K562 (cell line): ENCODE measurements around the gene ADCY1. TPM values are rescaled to one million over a fixed set of nuclear protein-coding genes. Genes with fewer than 3 reads are reported as not detected.

Experiments used
- ATAC-seq: fragments of 200-7000 bp; cut with Tn5 transposase; 3 replicates; pipeline ENCODE4 v1.9.1; 2020; ENCODE audit warnings: moderate library complexity
- BruUV-seq: library from RNA; stranded (reverse); fragments of 400-500 nt; replicated peaks from 2 replicates; lab custom pipeline; 2021; lab: Mats Ljungman, UMichigan
- CTCF ChIA-PET: fragments of 300-600 bp; formaldehyde crosslinking; extraction: SDS; loops from one replicate; lab custom pipeline; 2021; ENCODE audit warnings: low intra/inter-chr PET ratio; lab: Yijun Ruan, JAX
- POLR2A ChIA-PET: fragments of 300-600, 350-650 bp; sonication (Branson Sonifier 250); formaldehyde crosslinking; extraction: SDS; loops from one replicate; lab custom pipeline; 2021; ENCODE audit warnings: antibody characterized with exemption, inconsistent platforms; lab: Yijun Ruan, JAX
- DNase-seq, 4 experiments: peaks; one replicate each; pipeline versions ENCODE4 v3.0.0 to v3.0.0-alpha.2; 2011 to 2018; ENCODE audit warnings: low spot score in 3 of 4, mixed read lengths in 3 of 4; ENCODE audit errors: extremely low read depth in 1 of 4
- FAIRE-seq: peaks from 2 replicates; lab custom pipeline; 2011; peaks lifted over from hg19 to GRCh38; lab: Jason Lieb, UNC
- H2AFZ ChIP-seq: 2 replicates; pipeline ENCODE4 v1.6.0; 2011; ENCODE audit warnings: low read depth, low read length, control low read depth, inconsistent platforms
- H3K27ac ChIP-seq: fragments of 200-600 bp; 3 replicates; pipeline ENCODE4 v1.8.0; 2011; ENCODE audit warnings: low read depth, mild to moderate bottlenecking, control low read depth, inconsistent platforms, low read length, moderate library complexity, mixed read lengths; ENCODE audit errors: extremely low read depth
- H3K27me3 ChIP-seq, 2 experiments: fragments of 300-600 bp in 1 of 2; 2 replicates in 1 of 2; 3 replicates in 1 of 2; pipeline versions ENCODE4 v1.6.0 to v1.8.0; 2011; ENCODE audit warnings: inconsistent platforms in 2 of 2, low read length in 2 of 2, mild to moderate bottlenecking in 1 of 2, mixed read lengths in 1 of 2, moderate library complexity in 1 of 2; ENCODE audit not compliant: control insufficient read depth in 2 of 2, insufficient read depth in 2 of 2
- H3K36me3 ChIP-seq: fragments of 300-600 bp; 3 replicates; pipeline ENCODE4 v1.8.0; 2011; ENCODE audit warnings: mild to moderate bottlenecking, low read length, inconsistent platforms; ENCODE audit not compliant: control insufficient read depth, insufficient read depth
- H3K4me1 ChIP-seq, 2 experiments: fragments of 200-600 bp in 1 of 2; replicated peaks in 1 of 2; 2 replicates in 1 of 2; 3 replicates in 1 of 2; pipeline versions ENCODE4 v1.5.1 to v1.8.0; 2011; ENCODE audit warnings: inconsistent platforms in 2 of 2, low read length in 2 of 2, mild to moderate bottlenecking in 1 of 2, mixed read lengths in 1 of 2, moderate library complexity in 1 of 2; ENCODE audit not compliant: control insufficient read depth in 2 of 2, insufficient read depth in 2 of 2
- H3K4me2 ChIP-seq: 2 replicates; pipeline ENCODE4 v1.6.1; 2011; ENCODE audit warnings: low read length, control low read depth, inconsistent platforms, mixed read lengths; ENCODE audit not compliant: insufficient read depth
- H3K4me3 ChIP-seq: fragments of 200-600 bp; sonication (generic), shearing (Covaris generic); 2 replicates; pipeline ENCODE4 v1.5.1; 2016; ENCODE audit warnings: control low read depth, inconsistent platforms
- H3K79me2 ChIP-seq: fragments of 200-600 bp; 3 replicates; pipeline ENCODE4 v1.8.0; 2011; ENCODE audit warnings: low read length, inconsistent platforms; ENCODE audit not compliant: control insufficient read depth, insufficient read depth
- H3K9ac ChIP-seq, 2 experiments: 2 replicates each; pipeline versions ENCODE4 v1.6.0 to v1.6.1; 2011; ENCODE audit warnings: low read depth in 2 of 2, low read length in 2 of 2, control low read depth in 1 of 2, inconsistent platforms in 1 of 2, mild to moderate bottlenecking in 1 of 2, mixed read lengths in 1 of 2; ENCODE audit not compliant: insufficient read depth in 1 of 2
- H3K9me1 ChIP-seq: one replicate; pipeline ENCODE4 v1.6.0; 2011; ENCODE audit warnings: inconsistent platforms, mild to moderate bottlenecking, low read length, moderate library complexity; ENCODE audit not compliant: control insufficient read depth, insufficient read depth
- H3K9me3 ChIP-seq: replicated peaks from 2 replicates; pipeline ENCODE4 v1.5.1; 2011; ENCODE audit warnings: low read depth, low read length, inconsistent platforms; ENCODE audit not compliant: control insufficient read depth, insufficient read depth
- H4K20me1 ChIP-seq: replicated peaks from 2 replicates; pipeline ENCODE4 v1.6.1; 2011; ENCODE audit warnings: low read length, inconsistent platforms, mixed read lengths; ENCODE audit not compliant: control insufficient read depth, insufficient read depth
- ARID2 ChIP-seq: fragments of 450-650 bp; IDR thresholded peaks from 2 replicates; pipeline ENCODE4 v1.6.1; 2017; ENCODE audit warnings: antibody characterized with exemption, mild to moderate bottlenecking
- CC2D1A ChIP-seq: fragments of 450-650 bp; IDR thresholded peaks from 2 replicates; pipeline ENCODE4 v1.6.1; 2017; ENCODE audit warnings: mild to moderate bottlenecking
- CTCF ChIP-seq, 3 experiments: IDR thresholded peaks in 2 of 3; conservative IDR thresholded peaks in 1 of 3; 2 replicates each; pipeline ENCODE4 v1.5.1; 2011 to 2012; ENCODE audit warnings: low read length in 3 of 3, mild to moderate bottlenecking in 3 of 3, control low read depth in 2 of 3, improper control_type of control experiment in 1 of 3, inconsistent platforms in 1 of 3, low read depth in 1 of 3, mixed read lengths in 1 of 3, moderate library complexity in 1 of 3; ENCODE audit not compliant: insufficient read depth in 2 of 3
- DEAF1 ChIP-seq: fragments of 450-650 bp; formaldehyde crosslinking; IDR thresholded peaks from 2 replicates; pipeline ENCODE4 v1.4.0; 2020; ENCODE audit warnings: mild to moderate bottlenecking, moderate library complexity
- GATAD2A ChIP-seq: fragments of 450-650 bp; IDR thresholded peaks from 2 replicates; pipeline ENCODE4 v1.6.1; 2017
- POU5F1 ChIP-seq: fragments of 150-350 bp; IDR thresholded peaks from 2 replicates; pipeline ENCODE4 v1.6.1; 2014; ENCODE audit warnings: borderline replicate concordance, low read length, low read depth, mild to moderate bottlenecking; ENCODE audit not compliant: partially characterized antibody
- RAD21 ChIP-seq, 2 experiments: fragments of 250-450 bp in 1 of 2; fragments of 450-650 bp in 1 of 2; sonication (Bioruptor Pico) in 1 of 2; formaldehyde crosslinking in 1 of 2; IDR thresholded peaks in 1 of 2; conservative IDR thresholded peaks in 1 of 2; 2 replicates each; pipeline versions ENCODE4 v1.4.0 to v1.8.0; 2020 to 2022; ENCODE audit warnings: mild to moderate bottlenecking in 2 of 2, moderate library complexity in 1 of 2
- SMC3 ChIP-seq: conservative IDR thresholded peaks from 2 replicates; pipeline ENCODE4 v1.6.1; 2011; ENCODE audit warnings: low read depth, low read length, improper control_type of control experiment; ENCODE audit not compliant: insufficient read depth
- TAF15 ChIP-seq: fragments of 200-400 bp; formaldehyde crosslinking; IDR thresholded peaks from 2 replicates; pipeline ENCODE4 v1.6.1; 2017; ENCODE audit warnings: mild to moderate bottlenecking, low read depth, low read length, moderate library complexity
- WGBS: fragments of 100-300 bp; shearing (Covaris generic); methylation state at CpG from one replicate; pipeline ENCODE4 v1.1.6; 2016; ENCODE audit warnings: low coverage, mixed read lengths; ENCODE audit not compliant: insufficient coverage; ENCODE audit errors: missing lambda C conversion rate; 5-methylcytosine and 5-hydroxymethylcytosine counted together
- in situ Hi-C: fragments of 300-500 bp; cut with MboI; formaldehyde crosslinking; loops from 4 replicates; pipeline ENCODE4 v1.15.0; 2018; ENCODE audit warnings: inconsistent platforms, mixed read lengths
- intact Hi-C: fragments of 100-400 bp; cut with micrococcal nuclease; formaldehyde crosslinking; loops from 2 replicates; pipeline ENCODE4 v1.14.2; 2022
- polyA plus RNA-seq, 8 experiments: library from polyadenylated mRNA; depleted of rRNA in 4 of 8; stranded (reverse) in 5 of 8; unstranded in 3 of 8; fragments of >200 nt; fragmentation: Nextera tagmentation in 2 of 8; fragmentation: Illumina TruSeq in 1 of 8; extraction: Ambion mirVana in 2 of 8; extraction: Trizol in 1 of 8; gene quantifications; 2 replicates each; pipeline versions ENCODE4 v1.2.1 to v1.2.3, GENCODE V29; 2011 to 2014; ENCODE audit warnings: inconsistent platforms in 1 of 8, missing spikeins in 1 of 8
- total RNA-seq, 7 experiments: library from RNA; depleted of rRNA in 6 of 7; stranded (reverse); fragments of >200 nt in 6 of 7; fragmentation: Illumina TruSeq in 2 of 7; extraction: Trizol in 2 of 7; gene quantifications; 2 replicates each; pipeline versions ENCODE4 v1.2.1 to v1.2.3, GENCODE V29; 2011 to 2021; ENCODE audit warnings: low replicate concordance in 1 of 7

Gene ADCY1
- total and polyA plus RNA-seq, 9 of the 15 experiments (the other 6 are each of a cell fraction or from before 2014, with no cell fraction given), result under 0.01 to 0.18 (median 0.10) TPM; not detected in 4

- H2AFZ ChIP-seq, result no peak overlapping the region
- in situ Hi-C loops (loop anchor here (5.0 kb wide), 1 partner anchor 199 kb away; no protein-coding TSS in a partner anchor), intact Hi-C loops (loop anchor here (1.0 kb wide), 1 partner anchor 191 kb away; no protein-coding TSS in a partner anchor)
- H3K79me2 ChIP-seq, result no peaks in the 10 kb centered on the region
- H3K9me3 ChIP-seq, result no peaks in the 10 kb centered on the region
- POLR2A ChIA-PET, result interaction anchor here (0.5 to 1.1 kb wide), 3 partner anchors 36 to 232 kb away, joined by 3 to 6 read pairs (median 4); no protein-coding TSS in a partner anchor
- no peak overlapping the region for H3K4me2 ChIP-seq
- CTCF ChIA-PET, result interaction anchor here (2.3 kb wide), 1 partner anchor 191 kb away, joined by 14 read pairs; no protein-coding TSS in a partner anchor
- WGBS, result 3% methylated on average over 17 of the region's 20 CpGs
- ATAC-seq, result peak; percentile 98
- no peak overlapping the region for H3K9ac ChIP-seq
- H4K20me1 ChIP-seq, result no peaks in the 10 kb centered on the region; the same call in 1 of the 2 replicates
- FAIRE-seq, result peak; percentile 66
- H3K27ac ChIP-seq, result no peak overlapping the region
- H3K27me3 ChIP-seq, result peaks cover 0 to 24% of the 10 kb centered on the region in 2 experiments; a peak in 2 of 5 replicates
- no peaks in the 10 kb centered on the region for H3K9me1 ChIP-seq
- H3K4me1 ChIP-seq, result no peaks in the 10 kb centered on the region
- BruUV-seq, result no TSS peak
- H3K36me3 ChIP-seq, result no peaks in the 10 kb centered on the region
- peak; percentile 60 to 76 (median 72) for DNase-seq
- H3K4me3 ChIP-seq, result no peak overlapping the region
- TF ChIP-seq RAD21 (CRISPR knock-in tag; conservative IDR thresholded peaks at IDR 0.05 in 1 of 2, IDR thresholded peaks at IDR 0.05 in 1 of 2) (peak; percentile 80 to 86), GATAD2A (no peak), CTCF (IDR thresholded peaks at IDR 0.05 in 2 of 3, conservative IDR thresholded peaks at IDR 0.05 in 1 of 3; ENCODE audit: insufficient read depth in 2 of 3, low read depth in 1 of 3, low read length in 3 of 3) (peak; percentile 86 to 89 (median 88)), CC2D1A (0 out of 2 replicates have a peak, but pooled peaks have one; percentile 30), ARID2 (peak; percentile 60; the same call in 1 of the 2 replicates), POU5F1 (no peak), DEAF1 (CRISPR knock-in tag) (peak; percentile 72), SMC3 (peak; percentile 68), TAF15 (no peak)
These were observed 89.2 kb downstream of the ADCY1 start for GRCh38 chr7:45663167-45663921.
